Bronchial epithelial cell (primary cell): ENCODE measurements around the gene PPM1B. TPM values are rescaled to one million over a fixed set of nuclear protein-coding genes. Genes with fewer than 3 reads are reported as not detected.

Source experiments
- DNase-seq: peaks from one replicate; pipeline ENCODE4 v3.0.0-alpha.2; 2010; ENCODE audit warnings: low read depth
- FAIRE-seq: peaks from 2 replicates; lab custom pipeline; 2011; peaks lifted over from hg19 to GRCh38; lab: Jason Lieb, UNC
- H3K27me3 ChIP-seq: 2 replicates; pipeline ENCODE4 v1.5.1; 2011; ENCODE audit warnings: low read length; ENCODE audit not compliant: control insufficient read depth, insufficient read depth
- H3K36me3 ChIP-seq: 2 replicates; pipeline ENCODE4 v1.5.1; 2011; ENCODE audit warnings: low read length; ENCODE audit not compliant: control insufficient read depth, insufficient read depth
- H3K4me3 ChIP-seq: 2 replicates; pipeline ENCODE4 v1.5.1; 2011; ENCODE audit warnings: mild to moderate bottlenecking, low read depth, low read length, control low read depth
- CTCF ChIP-seq: IDR thresholded peaks from 2 replicates; pipeline ENCODE4 v1.5.1; 2011; ENCODE audit warnings: mild to moderate bottlenecking, moderate library complexity, low read length, control low read depth, inconsistent platforms; ENCODE audit not compliant: insufficient read depth, severe bottlenecking
- total RNA-seq: library from RNA; depleted of rRNA; stranded (reverse); fragments of >200 nt; gene quantifications from 2 replicates; pipeline ENCODE4 v1.2.1, GENCODE V29; 2014

The PPM1B gene
- total RNA-seq, 1 donor from 2014 or later: 35.3 TPM

- Histone ChIP-seq H3K36me3 (no peaks in the 10 kb centered on the region), H3K4me3 (no peak overlapping the region), H3K27me3 (no peaks in the 10 kb centered on the region)
- DNase-seq (no peak), FAIRE-seq (no peak)
- no peak for TF ChIP-seq CTCF
Measured at GRCh38 chr2:44211183-44211582, 42.5 kb downstream of the PPM1B start.

- no peaks in the 10 kb centered on the region for H3K27me3 ChIP-seq
- TF ChIP-seq CTCF: no peak
- DNase-seq (no peak), FAIRE-seq (no peak)
- no peak overlapping the region for H3K4me3 ChIP-seq
- H3K36me3 ChIP-seq: no peaks in the 10 kb centered on the region
Measured at GRCh38 chr2:44212302-44212701, 43.6 kb downstream of the PPM1B start.

GRCh38 chr2:44215827-44216226, 47.2 kb downstream of the PPM1B start:
- TF ChIP-seq CTCF: no peak
- FAIRE-seq (no peak), DNase-seq (no peak)
- H3K4me3 ChIP-seq: no peak overlapping the region
- no peaks in the 10 kb centered on the region for H3K27me3 ChIP-seq
- H3K36me3 ChIP-seq: peaks cover 3% of the 10 kb centered on the region

- Histone ChIP-seq H3K4me3 (no peak overlapping the region), H3K27me3 (no peaks in the 10 kb centered on the region), H3K36me3 (peaks cover 3% of the 10 kb centered on the region)
- DNase-seq: no peak
- TF ChIP-seq CTCF: no peak
- no peak for FAIRE-seq
Measured at GRCh38 chr2:44218771-44219170, 50.1 kb downstream of the PPM1B start.

- no peak for FAIRE-seq
Measured at GRCh38 chr2:44226753-44227152, 58.1 kb downstream of the PPM1B start.

More at GRCh38 chr2:44226753-44227152, 58.1 kb downstream of the PPM1B start:
- no peak overlapping the region for H3K4me3 ChIP-seq
- TF ChIP-seq CTCF: no peak
- H3K27me3 ChIP-seq: no peaks in the 10 kb centered on the region
- no peak for DNase-seq
- no peaks in the 10 kb centered on the region for H3K36me3 ChIP-seq
